SW480 (cell line): ENCODE measurements around the gene DNAL4.
A peak's percentile ranks its signal among the peaks of the same experiment; 100 is the strongest.

ENCODE experiments used
- DNase-seq: peaks from one replicate; pipeline ENCODE4 v3.0.0-alpha.2; 2016; ENCODE audit warnings: low spot score

Gene DNAL4

DNA sequence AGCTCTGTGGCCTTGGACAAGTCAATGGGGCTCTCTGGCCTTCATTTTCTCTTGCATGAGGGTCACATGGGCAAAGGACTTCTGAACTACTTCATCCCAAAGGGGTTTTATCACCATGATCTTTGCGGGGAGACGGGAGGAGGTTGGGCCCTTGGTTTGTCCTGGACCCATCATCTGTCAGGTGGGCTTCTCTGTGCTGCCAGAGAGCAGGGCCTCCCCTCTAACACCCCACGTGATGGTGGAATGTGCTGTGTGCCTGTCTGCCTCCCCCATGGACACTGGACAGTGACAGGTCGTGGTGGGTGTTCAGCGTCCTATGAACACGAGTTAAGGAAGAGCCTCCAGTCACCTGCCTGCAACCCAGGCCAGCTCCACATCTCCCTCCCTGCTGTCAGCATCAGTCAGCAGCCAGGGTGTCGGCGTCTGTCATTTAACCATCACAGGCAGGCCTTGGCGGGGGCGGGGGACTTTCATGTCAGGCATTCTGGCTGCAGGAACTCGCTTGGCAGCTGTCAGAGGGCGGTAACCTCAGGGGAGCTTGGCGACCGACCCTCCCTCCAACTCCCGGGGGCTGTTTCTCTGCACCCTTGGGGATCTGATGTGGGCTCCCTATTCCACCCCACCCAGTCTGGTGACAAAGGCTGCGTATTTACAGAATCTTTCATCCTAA is 35.5 kb downstream of the DNAL4 start:
- no peak for DNase-seq

DNA sequence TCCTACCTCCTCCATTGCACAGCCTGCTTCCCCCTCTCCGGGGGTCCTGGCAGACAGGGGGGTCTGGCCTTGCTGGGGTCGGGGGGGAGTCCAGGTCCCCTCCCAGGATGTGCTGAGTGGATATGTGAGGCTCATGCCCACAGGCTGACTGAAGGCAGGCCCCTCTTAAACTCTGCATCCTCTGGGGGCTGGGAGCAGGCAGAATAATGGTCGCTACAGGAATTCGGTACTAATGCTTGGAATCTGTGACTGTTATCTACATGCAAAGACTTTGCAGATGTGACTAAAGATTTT is 36.5 kb downstream of the DNAL4 start:
- DNase-seq: no peak

DNA sequence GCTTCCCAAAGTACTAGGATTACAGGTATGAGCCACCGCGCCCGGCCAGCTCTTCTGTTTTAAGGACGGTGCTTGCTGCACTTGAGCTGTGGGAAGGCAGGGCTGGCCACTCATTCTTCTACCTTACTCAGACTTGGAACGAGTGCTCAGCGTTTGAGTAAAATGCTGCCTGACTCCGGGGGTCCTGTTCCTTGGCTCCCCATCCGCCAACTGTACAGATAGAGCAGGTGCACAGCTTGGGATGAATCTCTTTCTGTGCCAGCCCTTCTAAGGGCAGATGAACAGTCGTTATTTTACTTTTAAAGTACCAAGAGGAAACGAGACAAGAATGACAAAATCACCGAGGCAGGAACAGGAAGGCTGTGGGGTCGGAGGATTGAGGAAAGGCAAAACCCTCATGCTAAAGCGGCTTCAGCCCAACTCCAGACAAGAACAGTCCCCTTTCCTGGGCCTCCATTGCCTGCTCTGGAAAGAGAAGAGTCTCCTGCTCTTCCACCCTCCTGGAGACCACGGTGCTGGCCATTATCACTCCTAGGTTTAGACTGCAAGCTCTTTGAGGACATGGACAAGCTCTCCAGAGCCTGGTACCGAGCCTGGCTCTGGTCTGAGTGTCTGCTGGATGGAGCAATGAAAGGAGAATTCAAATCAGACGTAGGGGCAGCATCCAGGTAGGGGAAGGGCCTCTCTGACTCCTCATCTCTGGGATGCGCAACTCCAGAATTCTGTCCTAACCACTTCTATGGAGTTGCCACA is 37.1 kb downstream of the DNAL4 start:
- DNase-seq: no peak

DNA sequence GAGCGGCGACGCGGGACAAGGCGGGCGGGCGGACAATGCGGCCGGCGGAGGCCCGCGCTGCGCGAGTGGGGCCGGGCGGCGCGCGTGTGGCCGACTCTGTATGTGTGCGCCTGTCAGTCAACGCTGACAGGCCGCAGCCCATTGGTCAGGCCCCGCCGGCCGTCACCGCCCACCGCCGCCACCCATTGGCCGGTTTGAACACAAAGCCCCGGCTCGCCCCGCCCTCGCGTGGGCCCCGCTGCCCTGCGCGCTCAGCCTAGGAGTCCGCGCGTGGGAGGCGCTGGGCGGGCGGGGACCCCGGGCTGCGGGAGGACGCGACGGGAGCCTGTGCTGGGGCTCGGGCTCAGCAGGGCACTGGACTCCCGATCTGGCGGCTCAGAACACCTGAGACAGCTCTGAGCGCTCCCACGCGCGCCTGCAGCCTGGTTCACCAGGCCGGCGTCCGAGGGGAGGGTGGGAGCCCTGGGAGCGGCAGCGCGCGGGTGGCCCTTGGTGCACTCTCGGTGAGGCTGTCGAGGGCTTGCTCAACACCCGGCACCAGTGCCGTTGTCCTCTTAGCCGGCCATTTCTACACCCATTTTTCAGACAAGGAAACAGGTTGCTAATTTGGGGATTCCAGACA is 37.9 kb downstream of the DNAL4 start, which contains the start of gene SUN2:
Gene SUN2, minus strand, starts transcription at position 88 of the 622 bp plus-strand sequence. CDS start 3,370 bp downstream, outside the sequence.
- peak; percentile 68 for DNase-seq

DNA sequence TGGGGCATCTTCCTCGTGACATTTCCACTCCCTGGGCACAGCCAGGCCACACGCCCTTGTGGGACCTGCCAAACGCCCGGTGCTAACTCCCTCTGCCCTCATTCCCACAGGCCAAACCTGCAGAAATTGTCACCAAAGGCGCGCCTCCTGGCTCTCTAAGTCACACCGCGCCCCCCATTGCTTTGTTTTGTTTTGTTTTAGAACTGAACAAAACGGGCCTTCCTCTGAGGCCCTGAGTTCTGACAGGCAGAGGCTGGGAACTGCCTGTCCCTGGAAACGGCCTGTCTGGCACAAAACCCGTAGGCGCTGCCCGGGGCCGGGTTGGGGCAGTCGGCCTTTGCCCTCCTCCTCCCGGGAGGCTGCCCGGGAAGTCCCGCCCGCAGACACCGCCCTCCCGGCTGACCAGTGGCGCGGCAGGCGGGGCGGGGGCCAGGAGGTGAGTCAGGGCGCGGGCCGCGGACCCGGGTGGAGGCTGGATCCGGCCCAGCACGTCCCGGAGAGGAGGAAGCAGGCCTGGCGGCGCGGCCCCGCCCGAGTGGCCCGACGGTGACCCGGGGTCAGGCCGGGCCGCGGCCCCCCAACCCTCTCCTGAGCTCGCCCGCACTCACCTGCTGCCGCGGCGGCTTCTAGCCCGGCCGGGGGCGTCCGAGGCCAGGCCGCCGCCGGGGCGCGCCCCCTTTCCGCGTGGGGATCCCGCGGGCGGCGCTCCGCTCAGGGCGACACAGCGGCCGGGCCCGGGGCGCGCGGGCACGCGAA is 38.6 kb downstream of the DNAL4 start:
- DNase-seq: peak; percentile 60

DNA sequence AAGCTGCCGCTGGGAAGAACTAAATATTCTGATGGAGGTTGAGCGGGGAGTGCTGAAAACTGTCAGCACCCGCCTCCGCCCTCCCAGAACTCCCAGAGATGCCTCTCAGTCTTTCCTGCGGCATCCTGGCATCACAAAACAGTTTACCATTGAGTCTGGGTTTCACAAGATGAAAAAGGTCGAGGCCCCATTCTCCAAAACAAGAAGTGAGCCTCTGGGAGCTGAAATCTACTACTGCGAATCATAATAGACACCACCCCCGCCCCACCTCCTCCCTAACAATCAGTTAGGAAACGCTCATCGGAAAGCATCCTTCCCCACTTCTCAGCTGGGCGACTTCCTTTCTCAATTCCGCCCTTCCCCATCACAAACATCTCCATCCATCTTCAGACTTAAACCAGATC is 39.2 kb downstream of the DNAL4 start:
- DNase-seq: no peak

DNA sequence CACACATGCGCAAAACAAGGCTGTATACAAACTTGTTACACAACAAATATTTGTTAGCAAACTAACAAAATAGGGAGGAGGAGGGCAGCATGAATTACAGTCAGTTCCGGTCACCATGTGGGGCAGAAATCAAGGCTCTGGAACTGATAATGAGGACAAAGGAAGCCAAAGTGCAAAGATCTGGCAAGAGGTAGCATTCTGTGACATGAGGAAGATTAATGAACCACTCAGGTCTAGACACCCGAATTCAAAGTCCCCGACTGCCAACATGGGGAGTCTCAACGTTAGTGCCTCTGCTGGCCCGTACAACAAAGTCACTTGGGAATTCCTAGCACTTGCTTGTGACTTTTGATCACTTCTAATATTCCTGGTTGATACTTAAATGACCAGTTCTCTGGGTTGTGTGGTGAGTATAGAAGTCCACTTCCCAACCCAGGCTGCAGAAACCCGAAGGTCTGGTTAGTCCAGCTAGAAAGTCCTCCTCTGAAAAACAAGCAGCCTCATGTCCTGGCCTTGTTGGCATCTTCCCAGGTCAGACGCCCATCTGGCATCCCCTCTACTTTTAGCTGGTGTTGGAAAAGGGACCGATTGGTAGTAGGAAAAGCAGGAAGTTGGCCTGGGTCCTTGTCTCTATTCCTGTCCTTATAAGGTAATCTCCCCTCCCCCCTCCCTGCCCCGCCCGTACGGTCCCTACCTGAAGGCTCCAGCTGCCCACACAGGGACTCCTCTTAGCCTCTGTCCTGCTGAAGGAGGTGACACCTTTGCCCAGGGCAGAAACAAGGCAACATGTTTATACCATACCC is 39.8 kb downstream of the DNAL4 start:
- DNase-seq: peak; percentile 45

DNA sequence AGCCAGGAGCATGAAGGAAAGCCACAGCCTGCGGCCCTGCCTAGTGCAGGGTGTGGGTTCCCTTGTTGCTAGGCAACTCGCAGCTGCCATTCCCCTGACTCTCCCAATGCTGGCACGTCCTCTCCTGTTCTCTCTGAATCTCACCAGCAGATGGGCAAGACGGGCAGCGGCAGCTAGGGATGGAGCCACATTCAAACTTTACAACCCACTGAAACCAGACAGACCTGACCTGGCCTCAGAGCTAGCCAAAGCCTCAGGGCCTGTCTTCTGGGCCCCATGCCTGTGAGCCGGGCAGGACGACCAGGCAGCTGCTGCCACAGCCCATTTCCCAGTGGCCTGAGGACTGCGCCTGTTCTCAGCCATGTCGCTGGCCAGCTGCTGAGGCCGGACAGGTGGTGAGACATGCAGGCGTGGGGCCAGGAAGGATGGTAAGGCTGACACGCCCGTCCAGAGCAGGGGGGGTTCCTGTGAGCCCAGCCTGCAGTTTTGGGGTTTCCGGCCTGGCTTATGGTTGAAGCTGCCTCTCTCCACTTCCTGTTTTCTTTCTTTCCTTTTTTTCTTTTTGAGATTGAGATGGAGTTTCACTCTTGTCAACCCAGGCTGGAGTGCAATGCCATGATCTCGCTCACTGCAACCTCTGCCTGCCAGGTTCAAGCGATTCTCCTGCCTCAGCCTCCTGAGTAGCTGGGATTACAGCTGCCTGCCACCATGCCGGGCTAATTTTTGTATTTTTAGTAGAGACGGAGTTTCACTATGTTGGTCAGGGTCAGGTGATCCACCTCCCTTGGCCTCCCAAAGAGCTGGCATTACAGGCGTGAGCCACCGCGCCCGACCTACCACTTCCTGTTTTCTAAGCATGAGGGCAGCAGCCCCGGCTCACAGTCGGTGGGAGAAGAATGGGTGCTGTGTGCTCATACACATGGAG is 42.3 kb downstream of the DNAL4 start:
- peak; percentile 44 for DNase-seq

DNA sequence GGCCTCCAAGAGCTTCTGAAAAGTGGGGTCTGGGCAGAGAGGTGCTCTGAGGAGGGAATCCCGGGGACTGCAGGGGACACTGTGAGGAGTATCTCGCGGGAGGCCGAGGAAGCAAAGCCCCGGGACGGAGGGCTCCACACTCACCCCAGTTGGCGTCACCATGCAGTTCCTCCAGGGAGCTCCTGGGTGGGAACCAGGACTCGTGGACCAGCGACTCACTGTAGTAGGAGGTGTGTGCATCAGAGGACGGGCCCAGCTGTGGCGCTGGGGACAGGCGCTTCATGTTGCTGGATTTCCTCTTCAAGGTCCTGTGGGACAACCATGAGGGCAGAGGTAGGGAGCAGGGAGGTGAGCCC is 42.9 kb downstream of the DNAL4 start:
- no peak for DNase-seq

DNA sequence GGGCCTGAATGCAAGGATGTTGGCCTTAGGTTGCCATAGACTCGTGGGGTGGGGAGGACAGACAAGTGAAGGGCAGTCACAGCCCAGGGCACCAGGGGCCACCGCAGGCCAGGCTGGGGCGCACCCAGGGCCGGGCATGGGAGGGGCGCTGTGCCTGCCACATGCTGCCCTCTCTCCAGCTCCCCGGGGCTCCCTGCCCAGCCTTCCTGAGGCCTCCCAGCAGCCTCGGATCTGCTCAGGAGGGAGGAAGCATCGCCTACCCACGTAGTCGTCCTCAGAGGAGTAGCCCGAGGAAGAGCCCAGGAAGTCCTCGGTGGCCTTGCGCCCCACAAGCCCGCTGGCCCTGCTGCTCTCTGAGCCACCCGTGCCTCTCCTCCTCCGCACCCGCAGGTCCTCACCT is 43.3 kb downstream of the DNAL4 start:
- DNase-seq: no peak

DNA sequence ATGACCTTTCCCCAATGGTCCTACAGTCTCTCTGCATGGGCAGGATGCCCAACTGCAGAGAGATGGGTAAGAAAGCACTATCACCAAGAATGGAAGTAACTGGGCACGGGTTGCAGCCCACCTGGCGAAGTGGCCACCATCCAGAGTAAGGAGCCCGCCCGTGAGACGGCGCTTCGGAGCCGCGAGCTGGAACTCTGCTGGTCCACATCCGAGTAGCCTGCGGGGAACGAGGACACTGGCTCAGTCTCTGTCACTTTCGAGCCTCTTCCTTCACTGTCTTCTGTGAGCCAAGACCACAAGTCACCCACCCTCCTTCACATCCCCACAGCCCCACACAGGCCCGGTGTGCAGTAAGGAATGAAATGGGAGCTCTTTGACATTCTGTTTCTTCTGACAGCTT is 43.8 kb downstream of the DNAL4 start:
- no peak for DNase-seq

DNA sequence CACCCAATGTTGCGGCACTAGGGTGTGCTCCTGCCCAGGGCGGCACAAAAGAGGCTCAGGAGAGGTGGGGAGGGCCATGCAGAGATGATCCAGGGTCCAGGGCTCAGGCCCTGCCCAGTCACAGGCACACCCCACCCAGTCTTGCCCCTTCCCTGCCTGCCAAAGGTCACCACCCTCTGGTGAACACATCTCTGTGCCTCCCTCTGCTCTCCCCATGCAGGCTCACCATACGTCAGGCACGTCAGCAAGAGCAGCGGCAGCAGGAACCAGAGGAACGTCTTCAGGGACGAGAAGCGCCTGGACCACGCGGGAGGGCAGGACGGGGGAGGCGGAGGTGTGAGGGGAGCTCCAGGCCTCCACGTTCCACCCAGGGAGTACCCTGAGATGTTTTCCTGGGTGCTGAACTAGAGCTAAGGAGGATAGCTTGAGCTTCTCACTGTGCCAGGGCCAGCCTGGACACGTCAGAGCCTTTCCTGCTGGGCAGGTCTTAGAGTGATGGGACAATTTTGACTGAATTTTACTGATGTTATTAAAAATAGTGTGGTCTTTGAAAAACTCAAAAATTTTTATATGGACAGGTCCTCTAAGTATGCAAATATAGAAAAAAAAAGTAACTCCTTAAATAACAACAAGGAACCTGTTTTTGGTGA is 45.3 kb downstream of the DNAL4 start:
- no peak for DNase-seq

DNA sequence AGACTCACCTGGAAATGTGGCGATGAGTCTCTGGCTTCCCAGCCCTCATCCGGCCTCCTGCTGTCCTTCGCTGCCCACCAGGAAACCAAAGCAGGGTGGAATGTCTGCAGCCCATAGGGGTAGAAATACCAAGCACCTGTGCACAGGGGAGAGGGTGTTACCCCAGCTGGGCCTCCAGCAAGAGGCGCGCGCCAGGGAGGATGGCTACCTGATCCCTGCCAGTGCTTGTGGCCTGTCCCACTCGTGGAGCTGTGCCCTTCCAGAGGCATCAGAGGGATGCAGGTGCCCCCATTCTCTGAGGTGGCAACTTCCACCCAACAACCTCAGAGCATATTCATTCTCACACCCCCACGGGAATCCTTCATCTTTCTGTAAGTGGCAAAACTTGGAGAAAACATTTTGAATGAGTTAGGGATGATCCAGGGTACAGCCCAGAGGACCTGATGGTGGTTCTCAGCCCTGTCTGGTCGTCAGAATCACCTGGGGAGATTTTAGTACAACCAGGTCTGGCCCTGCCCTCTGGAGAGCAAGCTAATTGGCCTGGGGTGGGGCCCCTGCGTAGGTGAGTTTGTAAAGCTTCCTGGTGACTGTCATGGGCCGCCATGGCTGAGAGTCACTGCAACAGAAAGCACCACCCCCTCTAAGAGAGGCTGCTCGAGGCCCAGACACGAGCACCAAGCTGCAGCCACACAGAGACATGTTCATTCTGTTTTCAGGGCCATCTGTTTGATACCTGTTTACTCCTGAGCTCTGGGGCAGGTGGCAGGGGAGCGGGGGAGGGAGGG is 48.1 kb downstream of the DNAL4 start:
- no peak for DNase-seq

DNA sequence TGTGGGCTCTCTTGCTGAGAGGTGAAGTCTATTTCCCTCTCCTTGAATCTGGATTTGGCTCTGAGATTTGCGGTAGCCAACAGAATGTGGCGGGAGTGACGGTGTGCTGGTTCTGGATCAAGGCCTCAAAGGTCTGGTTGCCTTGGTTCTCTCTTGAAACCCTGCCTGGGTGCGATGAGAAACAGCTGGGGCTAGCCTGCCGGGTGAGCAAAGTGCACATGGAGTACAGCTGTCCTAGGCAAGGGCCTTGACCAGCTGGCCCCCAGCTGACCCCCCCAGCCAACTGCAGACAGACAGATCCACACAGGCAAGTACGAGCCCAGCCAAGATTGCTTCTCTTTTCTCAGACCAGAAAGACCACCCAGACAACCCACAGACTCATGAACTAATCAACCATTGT is 49.0 kb downstream of the DNAL4 start:
- no peak for DNase-seq

DNA sequence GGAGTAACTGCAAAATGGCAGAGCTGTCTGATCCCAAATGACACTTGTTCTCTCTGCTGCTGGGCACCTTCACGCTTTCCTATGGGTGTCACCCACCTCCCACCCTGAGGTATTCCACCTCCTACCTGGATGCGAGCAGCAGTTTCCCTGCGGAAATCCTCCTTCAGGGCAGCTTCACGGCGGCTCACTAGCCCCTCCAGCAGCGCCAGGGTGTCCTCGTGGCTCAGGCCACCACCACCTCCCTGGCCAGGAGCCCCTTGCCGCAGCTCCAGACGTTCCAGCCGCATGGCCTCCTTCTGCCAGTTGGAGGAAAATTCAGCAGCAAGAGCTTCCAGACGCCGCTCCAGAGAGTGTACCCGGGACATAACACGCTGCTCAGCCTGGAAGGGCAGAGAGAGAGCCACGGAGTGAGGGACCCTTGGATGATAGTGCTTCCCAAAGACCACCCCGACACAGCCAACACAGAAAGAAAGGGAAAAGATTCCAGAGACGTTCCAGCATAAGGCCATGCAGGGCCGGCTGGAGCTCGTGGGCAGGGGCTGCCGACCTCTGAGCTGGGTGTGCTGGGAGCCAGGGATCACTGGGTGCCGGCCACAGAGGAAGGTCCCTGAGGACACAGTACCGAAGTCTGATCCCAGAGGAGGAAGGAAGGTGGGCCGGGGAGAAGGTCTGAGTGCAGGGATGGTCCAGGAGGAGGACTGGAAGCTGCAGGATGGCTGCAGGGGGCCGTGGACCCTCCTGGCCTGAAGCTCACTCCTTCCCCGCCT is 51.6 kb downstream of the DNAL4 start:
- no peak for DNase-seq

DNA sequence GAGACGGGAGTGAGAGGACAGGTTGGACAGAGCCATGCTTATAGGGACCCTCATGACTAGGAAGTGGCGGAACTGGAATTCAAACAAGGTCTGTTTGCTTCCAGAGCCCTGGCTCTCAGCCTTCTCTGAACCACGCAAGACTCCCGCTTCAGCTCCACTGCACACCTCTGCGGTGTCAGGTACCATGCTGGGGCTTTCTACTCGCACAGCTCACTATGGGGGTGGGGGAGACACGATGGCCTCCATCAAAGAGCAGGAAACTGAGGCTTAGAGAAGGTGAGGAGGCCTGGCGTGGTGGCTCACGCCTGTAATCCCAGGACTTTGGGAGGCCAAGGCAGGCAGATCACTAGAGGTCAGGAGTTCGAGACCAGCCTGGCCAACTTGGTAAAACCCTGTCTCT is 52.4 kb downstream of the DNAL4 start:
- DNase-seq: no peak

DNA sequence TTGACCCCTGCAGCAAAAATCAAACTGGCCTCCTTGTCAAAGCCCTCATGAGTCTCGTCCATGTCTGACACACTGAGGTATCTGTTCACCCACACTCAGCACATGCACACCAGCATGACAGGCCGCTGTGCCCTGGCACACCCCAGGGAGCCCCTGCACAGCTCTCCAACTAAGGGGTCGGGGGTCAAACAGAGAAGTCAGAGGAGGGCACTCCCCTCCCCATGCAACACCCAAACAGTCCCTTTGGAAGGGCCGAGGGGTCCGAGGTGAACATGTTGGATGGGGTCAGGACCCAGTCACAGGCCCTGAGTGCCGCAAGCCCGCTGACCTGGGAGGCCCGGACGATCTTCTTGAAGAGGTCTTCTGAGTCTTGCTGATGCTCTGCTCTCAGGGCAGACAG is 52.8 kb downstream of the DNAL4 start:
- DNase-seq: no peak

DNA sequence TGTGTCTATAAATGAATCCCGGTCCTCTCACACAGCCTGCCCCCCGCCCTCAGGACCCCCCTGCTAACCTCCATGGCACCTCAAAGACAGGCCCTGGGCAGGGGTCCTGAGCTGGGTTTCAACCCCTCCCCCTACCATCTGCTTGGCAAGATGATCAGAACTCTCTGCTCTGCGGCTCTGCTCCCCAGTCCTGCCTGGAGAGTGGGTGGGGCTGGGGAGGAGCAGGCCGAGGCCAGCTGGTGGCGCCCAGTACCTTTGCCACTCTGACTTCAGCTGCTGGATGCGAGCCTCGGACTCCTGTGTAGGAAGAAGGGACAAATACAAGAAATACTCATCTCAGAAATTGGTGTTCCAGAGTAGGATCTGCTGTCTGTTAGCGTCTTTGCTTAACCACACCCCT is 53.2 kb downstream of the DNAL4 start:
- no peak for DNase-seq
